GM21528 (cell line): Measurements from ENCODE around the gene TEK.
"Not testable (repeated sequence)": the region's sequence is repeated elsewhere in the genome, so short reads cannot be mapped to it uniquely, and the experiment has no call there.

Experiments used
- ATAC-seq: cut with Tn5 transposase; IDR thresholded peaks from one replicate; pipeline ENCODE4 v1.9.1; 2021; ENCODE audit warnings: mild to moderate bottlenecking, moderate library complexity; ENCODE audit not compliant: unreplicated experiment, low FRiP score

The TEK gene

DNA sequence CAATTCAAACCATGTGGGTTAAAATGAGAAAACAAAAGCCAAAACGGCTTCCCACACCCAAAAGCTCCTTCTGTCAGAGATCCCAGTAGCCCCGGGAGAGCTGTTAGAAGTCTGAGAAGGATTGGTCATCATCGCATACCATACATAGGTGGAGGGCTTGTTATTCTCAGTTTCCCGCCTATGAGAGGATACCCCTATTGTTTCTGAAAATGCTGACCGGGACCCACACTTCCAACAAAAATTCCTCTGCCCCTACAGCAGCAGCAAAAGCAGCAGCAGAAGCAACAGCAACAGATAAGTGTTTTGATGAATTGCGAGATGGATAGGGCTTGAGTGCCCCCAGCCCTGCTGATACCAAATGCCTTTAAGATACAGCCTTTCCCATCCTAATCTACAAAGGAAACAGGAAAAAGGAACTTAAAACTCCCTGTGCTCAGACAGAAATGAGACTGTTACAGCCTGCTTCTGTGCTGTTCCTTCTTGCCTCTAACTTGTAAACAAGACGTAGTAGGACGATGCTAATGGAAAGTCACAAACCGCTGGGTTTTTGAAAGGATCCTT, at the start of gene TEK:
Gene TEK (plus strand): TSS at position 245 of the 561 bp plus-strand sequence. CDS start 366 bp downstream, outside the sequence.
- no peak for ATAC-seq

DNA sequence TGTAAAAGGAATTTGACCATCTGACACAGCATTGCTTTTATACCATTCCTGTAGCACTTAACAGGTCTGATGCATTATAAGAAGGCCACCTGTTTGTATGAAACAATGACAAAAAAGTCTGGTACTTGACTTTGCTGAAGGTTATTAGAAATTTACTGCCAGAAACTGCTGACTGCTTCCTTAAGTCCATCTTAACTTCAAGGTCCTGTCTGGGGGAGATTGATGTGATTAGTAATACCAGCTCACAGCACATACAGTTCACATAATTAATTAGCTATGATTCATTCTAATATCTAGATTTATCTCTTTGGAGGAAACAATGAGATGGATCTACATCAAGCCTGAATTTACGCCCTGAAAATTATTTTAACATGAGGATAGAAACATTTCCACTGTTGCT, 49.6 kb upstream of the TEK start:
- ATAC-seq: no peak

DNA sequence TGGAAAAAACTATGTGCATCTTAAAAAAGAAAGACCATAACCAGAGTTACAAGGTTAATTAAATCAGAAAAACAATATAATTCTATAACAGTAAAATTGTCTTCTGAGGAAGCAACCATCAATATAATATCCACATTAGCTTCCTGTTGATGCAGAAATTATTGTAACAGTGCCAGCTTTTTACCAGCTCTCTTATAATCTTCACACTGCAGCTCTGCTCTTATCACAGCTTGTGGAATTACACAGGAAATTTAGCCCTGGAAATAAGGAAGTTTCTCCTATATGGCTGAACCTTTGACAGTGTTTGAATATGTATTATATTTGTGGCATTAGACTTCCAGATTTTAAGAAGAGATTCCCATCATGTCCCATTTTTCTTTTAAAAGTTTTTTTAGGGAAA, 49.1 kb upstream of the TEK start:
- no peak for ATAC-seq

DNA sequence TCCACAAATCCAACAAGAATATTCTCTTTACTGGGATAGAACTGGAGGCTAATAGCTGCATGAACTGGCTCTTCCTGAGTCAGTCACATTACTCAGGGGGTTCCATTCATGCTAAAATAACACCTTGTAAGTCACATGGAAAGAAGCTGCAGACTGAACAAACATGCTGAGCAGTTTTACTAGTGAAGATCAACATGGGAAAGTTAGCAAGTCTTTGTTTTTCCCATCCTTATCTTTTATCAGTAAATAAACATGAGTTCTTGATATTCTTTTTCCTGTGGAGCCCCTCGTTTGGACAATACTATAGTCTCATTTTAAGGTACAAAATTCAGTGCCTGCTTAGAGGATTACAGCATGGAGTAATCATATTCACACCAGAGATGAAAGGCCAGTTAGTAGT, 43.7 kb upstream of the TEK start:
- no peak for ATAC-seq

DNA sequence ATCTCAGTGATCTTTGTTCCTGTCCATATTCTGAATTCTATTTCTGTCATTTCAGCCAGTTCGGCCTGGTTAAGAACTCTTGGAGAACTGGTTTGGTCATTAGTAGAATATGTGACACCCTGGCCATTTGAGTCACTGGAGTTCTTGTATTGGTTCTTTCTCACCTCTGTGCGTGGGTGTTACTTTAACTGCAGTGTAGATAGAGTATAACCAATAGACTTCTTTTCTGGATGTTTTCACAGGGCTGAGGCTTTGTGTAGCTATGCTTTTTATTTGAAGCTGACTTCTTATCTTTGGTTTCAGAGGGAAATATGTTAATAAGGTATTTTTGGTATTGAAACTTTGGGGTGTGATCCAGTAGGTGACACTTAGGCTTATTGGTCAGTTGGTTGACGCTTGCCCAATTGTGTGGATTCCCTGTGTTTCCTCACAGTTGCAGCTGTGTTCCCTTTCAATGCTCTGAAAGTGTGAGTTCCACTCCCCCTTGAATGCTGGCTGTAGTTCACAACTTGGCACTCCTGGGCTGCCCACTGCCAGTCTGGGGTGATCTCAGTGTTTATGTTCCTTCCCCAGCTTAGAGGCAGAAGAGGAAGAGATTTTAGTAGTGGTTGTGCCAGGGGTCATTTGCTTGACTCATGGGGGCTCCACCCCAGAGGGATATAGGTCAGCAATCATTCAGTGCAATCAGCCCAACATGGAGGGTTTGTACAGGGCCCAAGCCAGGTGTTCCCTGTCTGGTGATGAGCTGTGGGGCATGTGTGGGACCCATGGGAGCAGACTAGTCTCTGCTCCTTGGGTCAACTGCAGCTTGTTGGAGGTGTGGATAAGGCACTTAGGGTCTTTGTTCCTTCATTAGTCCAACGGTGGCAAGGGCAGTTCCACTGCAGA, 34.9 kb upstream of the TEK start:
- ATAC-seq: no peak

DNA sequence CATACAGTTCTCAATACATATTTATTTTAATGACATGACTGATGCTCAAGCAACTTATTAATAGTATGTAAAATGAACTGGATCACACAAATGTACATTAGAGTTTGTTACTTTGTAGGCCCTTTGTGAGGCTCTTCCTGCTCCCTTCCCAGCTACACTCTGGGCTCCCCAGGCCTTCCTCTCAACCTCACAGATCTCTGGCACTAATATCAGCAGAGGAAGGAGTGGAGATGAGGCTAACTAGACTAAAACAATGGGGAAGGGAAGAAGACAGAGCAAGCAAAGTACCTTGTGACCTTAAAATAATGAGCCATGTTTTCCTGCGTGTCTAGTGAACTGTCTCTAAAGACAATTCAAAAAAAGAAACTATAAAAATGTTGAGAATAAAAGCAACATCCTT, 30.3 kb upstream of the TEK start:
- no peak for ATAC-seq

DNA sequence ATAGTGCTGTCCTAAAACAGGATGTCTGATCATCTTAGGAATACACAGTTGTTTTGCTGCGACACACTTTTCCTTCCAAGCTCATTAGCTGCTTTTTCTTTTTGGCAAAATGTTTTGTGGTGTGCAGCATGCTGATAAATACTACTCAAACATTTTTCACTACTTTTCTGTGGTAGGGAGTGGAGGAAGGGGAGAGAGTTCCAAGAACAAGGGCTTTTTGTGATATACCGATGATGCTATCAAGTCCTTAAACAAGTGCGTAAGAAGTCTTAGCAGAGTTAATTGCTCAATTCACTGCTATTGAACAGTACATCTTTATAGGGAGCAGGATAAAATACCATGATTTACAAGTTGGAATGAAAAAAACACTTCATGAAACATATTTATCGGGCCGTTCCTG, 23.6 kb upstream of the TEK start:
- ATAC-seq: no peak

DNA sequence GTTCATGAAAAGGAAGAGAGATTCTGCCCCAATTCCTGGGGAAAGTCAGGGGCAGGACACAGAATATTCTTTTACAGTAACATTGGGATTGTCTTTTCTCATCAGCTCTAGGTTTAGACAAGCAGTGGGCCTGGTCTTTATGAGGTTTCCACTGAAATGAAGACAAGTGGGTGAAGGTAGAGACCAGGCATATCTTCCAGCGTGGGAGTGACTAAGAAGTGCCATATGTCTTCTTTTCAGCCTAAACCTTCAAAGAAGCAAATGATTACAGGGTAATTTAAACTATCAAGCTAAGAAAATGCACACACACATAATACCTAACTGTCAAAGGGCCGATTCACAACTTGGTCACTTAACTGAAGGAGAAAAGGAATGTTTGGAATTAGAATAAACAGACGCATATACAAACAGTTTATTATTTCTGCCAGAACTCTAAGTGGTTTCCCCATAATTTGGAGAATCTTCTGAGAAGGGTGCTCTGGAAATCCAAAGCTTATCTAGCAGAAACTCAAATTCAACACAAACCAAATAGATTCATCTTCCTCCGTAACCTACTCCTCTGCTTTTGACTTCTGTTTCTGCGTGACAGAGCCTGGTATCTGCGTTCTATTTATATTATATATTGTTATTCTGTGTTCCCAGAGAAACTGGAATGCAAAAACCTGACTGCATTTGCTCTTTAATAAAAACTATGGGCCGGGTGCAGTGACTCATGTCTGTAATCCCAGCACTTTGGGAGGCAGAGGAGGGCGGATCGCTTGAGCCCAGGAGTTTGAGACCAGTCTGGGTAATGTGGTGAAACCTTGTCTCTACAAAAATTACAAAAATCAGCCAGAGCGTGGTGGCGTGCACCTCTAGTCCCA, 22.0 kb upstream of the TEK start:
- ATAC-seq: no peak

DNA sequence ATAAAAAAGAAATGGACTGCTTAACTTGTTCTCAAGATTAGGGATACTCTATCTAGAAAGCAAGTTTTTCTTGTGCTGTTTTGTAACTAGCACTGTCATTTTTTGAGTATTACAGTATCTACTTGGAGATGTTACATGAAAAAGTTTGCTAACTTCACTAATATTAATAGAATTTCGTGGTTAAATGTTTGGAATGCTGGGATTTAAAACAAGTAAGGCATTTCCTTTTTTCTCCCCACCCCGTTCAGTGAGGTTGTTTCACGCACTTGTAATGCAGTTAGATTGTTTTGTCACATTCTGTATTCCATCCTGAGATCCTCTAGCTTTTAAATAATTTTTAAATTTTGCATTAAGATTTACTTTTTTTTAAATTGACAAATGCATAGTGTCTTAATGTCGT, 20.0 kb upstream of the TEK start:
- ATAC-seq: no peak

DNA sequence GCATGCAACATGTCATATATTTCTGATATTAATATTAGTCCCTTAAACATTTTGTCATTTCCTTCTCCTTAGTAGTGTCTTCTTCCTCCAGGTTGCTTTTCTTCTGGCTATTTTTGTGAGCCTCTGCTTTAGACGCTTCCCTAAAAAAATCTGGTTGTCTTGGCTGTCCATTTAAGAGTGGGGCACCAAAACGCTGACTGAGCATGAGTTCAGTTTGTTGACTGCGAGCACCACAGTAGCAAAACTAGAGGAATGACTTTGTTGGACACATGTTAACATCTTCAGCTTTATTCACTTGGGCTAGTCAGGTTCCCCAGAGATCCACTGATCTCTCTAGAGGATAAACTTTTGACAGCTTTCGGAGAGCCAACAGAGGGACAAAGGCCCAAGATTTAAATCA, 19.3 kb upstream of the TEK start:
- no peak for ATAC-seq

DNA sequence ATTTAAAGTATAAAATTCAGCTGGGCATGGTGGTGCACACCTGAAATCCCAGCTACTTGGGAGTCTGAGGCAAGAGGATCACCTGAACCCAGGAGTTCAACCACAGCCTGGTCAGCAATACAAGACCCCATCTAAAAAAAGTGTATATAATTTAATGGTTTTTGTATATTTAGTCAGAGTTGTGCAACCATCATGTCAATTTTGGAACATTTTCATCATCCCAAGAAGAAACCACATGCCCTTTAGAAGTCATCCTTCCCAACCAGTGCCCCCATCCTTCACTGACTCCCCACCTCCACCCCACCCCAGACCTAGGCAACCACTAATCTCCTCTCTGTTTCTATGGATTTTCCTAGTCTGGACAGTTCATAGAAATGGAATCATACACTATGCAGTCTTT, 18.8 kb upstream of the TEK start:
- ATAC-seq: no peak

DNA sequence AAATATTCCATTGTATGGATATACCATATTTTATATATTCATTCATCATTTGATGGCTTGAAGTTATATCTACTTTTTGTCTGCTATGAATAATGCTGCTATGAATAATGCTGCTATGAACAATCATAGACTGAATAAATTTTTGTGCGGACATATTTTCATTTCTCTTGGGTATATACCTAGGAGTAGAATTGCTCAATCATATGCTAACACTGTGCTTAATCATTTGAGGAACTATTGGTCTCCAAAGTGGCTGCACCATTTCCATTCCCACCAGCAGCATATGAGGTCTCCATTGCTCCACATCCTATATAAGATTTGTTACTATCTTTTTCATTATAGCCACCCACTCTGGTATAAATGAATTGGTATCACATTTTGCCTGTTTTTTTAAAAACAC, 18.3 kb upstream of the TEK start:
- no peak for ATAC-seq

DNA sequence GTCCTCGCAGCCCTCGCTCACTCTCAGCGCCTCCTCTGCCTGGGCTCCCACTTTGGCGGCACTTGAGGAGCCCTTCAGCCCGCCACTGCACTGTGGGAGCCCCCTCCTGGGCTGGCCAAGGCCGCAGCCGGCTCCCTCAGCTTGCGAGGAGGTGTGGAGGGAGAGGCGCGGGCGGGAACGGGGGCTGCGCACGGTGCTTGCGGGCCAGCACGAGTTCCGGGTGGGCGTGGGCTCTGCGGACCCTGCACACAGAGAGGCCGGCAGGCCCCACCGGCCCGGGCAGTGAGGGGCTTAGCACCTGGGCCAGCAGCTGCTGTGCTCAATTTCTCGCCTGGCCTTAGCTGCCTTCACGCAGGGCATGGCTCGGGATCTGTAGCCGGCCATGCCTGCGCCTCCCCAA, 16.5 kb upstream of the TEK start:
- ATAC-seq: not testable (repeated sequence)

DNA sequence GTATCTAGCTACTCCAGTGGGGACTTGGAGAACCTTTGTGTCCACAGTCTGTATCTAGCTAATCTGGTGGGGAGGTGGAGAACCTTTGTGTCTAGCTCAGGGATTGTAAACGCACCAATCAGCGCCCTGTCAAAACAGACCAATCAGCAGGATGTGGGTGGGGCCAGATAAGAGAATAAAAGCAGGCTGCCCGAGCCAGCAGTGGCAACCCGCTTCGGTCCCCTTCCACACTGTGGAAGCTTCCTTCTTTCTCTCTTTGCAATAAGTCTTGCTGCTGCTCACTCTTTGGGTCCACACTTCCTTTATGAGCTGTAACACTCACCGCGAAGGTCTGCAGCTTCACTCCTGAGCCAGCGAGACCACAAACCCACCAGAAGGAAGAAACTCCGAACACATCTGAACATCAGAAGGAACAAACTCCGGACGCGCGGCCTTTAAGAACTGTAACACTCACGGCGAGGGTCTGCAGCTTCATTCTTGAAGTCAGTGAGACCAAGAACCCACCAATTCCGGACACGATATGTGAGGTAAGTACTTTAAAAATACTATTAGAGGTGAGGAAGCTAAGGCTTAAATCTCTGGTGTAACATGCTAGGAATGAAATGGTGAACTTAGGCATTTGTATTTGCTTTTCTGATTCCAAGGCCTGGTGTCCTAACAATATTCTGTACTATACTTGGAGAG, 15.5 kb upstream of the TEK start:
- ATAC-seq: not testable (repeated sequence)

DNA sequence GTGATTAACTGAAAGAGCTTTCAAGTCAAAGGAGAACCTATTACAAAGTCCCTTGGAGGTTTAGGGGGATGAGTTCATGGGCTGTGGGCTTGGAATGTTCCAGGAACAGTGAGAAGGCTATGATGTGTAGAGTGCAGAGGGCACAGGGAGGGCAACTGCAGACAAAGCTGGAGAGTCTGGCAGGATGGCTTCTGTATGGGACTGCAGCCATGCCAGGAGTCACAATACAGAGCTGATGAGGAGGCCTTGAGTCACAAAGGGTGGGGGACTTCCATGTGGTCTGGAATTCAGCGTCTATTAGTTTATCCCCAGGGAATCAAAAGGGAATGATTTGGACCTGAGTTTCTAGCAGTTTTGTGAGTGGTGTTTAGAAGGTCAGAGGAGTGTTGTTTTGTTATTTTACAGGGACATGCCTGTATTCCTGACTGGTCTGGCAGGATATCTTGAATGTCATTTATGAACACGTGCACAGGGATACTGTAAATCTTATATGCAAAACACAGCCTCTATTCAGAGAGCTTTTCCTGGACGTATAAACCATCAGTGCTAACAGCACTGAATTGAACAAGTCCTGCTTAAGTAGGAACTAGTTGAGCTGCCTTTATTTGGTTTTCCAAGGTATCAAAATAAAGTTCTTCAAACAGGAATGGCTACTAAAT, 14.3 kb upstream of the TEK start:
- ATAC-seq: no peak

DNA sequence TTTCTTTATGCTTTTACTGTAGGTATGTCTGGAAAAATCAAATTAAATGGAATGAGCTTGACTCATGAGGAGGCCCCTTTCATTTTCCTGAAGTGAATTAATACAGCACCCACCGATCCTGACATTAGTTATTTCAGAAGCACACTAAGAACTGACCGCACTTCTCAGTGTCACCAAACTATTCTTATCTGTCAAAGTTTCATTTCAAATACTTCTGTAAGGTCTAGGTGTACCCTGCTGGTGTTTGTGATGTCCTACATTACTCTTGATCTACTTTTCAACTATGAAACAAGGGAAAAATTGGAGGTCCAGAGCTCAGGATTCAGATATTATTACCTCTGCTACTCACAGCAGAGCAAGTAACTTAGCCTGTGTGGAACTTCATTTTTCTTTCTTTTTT, 1.8 kb upstream of the TEK start:
- no peak for ATAC-seq

DNA sequence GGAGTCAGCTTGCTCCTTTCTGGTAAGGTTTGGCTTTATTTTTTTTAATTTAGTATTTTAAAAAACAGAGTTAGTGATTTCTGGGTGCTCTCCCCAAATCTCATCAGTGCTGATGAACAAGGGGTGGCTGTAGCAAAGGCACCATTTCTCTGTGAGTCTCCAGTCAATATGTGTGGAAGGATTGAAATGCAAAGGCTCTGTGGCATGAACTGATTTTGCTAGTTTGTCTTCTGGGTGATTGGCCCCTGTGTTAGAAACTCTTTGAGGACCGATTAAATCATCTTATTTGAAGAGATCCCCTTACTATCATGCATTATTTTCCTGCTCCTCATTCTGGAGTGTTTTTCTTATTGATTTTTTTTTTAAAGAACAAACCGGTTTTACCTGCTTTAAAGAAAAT, 596 bp downstream of the TEK start:
- ATAC-seq: no peak

DNA sequence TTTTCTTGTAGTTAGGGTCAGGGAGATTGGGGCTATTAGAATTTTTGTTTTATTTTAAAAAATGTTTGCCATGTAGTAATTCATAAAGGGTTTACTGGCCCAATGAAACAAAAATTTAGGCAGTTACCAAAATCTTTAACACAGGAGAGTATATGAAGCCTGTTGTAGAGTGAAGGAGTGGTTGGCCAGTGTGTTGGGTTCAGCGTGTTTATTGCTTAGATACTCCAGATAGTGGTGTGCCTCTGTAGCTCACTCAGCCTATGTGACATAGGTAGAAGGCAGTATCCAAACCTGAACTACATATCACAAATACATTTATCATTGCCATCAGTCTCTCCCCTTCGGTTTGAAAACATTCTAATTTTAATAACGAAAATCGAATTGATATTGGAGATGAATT, 1.2 kb downstream of the TEK start:
- ATAC-seq: no peak

DNA sequence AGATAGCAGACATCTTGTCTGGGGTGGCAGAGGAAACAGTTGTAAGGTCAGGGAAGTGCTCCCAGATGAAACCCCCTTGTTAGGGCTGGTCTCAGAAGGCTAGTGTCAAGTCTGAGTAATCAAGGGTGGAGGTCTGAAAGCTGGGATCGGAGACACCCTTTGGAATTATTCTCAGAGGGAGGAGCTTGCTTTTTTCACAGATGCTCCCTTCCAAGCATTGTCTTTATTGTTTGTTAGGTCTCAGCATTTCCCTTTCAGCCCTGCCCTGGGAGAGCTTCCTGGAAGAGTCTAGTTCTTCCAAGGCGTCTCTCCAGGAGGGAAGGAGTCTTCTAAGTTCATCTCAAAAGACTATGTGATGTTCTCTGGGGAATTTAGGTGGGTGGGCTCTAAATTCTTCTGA, 3.2 kb downstream of the TEK start:
- ATAC-seq: no peak

DNA sequence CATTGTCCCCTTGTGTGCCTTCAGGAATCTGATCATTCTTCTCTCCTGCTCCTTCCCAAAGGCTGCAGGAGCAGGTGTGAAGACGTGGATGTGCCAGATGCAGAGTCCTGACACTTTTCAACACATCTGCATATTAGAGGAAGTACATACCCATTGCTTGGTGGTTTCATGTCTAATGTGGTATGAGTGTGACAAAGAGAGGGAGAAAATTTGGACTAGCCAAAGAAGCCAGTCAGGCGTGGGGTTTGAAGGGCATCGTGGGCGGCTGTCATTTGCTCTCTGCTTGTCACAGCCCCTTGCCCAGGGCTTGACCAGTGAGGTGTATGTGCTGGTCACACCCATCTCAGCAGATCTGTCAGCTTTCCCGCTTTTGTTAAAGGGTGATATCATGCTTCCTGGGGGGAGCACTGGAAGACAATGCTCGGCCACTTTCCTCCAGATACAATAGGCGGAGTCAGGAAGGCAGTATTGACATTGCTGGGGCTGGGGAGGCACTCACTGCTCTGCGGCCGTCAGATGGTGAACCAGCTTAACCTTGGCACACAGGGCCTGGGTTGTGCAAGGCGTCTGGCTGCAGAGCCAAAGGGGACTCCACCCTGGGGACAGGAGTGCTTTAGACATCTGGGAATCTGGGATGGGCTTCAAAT, 8.6 kb downstream of the TEK start:
- no peak for ATAC-seq
